GM20431 (cell line): ENCODE results near the gene CPED1.

Experiments
- in situ Hi-C: fragments of 300-500 bp; cut with MseI, MboI; formaldehyde crosslinking; loops from one replicate; pipeline ENCODE4 v1.15.0; 2020; ENCODE audit warnings: low sequenced_read_pairs; ENCODE audit not compliant: unreplicated experiment

CPED1 gene

DNA sequence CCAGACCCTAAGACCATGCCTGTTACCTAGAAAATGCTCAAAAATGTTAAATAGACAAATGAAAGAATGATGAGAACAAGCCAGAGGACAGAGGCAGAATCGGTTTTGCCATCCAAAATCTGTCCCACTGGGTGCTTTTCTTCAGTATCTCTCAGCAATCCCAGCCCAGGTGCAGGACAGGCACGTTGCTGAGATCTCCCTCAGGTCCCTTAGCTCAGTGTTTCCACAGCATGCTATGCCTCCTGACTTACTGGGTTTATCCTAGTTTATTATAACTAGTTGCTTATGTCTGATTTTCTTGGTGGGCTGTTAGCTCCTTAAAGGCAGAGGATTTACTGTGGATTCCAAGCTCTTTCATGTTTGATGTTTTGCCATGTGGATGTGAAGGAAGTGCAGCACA lies 20.3 kb downstream of the CPED1 start:
- in situ Hi-C loops, result no loop called here

DNA sequence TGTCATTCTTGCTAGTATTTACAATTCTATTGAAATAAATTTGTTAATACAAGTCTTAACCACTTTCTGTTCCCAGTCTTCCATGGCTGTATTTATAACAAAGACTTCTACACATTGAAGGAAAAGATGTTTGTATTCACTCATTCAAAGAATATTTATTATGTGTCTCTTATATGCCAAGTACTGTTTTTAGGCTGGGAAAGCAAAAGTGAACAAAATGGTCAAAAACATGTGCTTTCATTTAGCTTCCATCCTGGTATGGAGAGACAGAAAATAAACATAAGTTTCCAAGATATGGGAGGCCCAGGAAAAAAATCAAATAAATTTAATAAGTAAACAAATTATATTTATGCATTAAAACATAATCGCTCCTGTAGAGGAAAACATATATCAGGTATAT lies 22.9 kb downstream of the CPED1 start:
- in situ Hi-C loops, result no loop called here

DNA sequence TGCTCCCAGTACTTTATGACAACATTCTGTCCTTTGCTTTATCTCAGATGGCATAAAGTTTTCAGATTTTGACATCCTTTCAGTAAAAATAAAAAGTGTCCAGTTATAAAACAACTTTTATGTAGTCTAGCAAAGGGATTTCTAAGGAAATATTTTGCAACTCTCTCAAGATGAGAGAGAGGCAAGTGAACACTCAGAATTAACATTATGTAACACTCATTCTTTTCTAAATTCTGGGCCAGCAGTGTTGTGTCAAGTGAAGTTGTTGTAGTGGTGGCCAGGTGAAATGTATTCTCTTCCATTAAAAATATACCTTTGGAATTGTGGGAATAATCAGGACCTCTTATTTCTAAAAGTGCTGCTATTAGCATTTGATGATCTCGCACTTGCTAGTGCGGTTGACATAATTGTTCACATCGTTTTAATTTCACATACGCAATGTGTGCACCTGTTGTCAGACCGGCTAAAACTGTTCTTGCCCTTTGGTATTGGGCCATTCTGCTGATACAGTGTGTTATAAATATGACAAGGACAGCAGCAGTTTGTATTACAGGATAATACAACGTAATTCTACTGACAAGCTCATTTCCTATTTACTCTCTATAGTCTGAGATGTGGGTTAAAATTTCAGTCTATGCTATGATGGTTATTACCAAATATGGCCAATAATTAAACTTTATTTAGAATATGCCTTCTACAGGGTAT lies 23.8 kb downstream of the CPED1 start:
- in situ Hi-C loops, result no loop called here

DNA sequence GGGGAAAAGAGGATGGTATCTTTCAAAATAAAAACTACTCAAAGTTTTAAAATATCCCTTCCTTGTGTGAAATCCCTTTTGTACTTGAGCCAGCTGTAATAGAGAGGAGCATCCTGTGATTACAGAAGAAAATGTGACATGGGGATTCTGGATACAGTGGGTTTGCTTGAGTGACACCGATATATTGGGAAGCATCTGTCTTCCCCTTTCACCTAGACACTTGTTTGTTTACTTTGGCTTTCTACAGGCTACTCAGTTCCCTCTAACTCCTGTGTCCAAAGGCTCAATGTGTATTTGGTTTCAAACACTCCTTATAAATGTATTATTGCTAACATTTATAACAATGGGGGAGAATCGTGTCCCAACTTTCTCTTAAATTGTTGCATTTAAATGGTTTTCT lies 24.4 kb downstream of the CPED1 start:
- in situ Hi-C loops, result no loop called here

DNA sequence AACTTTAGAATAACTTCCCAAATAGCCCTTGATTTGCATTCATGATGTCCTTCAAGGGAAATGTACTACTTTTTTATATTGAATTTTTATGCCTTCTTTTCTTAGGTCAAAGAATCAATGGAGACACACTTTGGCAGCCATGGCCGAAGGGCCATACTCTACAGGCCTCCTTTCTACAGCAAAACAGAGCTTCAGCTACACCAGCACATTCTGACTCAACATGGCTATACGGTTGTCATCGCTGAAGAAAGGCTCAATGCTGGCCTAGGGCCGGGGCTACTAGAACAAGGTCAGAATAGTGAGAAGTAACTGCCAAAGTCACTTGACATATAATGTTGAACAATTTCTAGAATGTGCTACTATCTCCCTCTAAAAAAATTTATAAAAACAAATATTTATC lies 27.0 kb downstream of the CPED1 start:
- in situ Hi-C loops, result no loop called here

DNA sequence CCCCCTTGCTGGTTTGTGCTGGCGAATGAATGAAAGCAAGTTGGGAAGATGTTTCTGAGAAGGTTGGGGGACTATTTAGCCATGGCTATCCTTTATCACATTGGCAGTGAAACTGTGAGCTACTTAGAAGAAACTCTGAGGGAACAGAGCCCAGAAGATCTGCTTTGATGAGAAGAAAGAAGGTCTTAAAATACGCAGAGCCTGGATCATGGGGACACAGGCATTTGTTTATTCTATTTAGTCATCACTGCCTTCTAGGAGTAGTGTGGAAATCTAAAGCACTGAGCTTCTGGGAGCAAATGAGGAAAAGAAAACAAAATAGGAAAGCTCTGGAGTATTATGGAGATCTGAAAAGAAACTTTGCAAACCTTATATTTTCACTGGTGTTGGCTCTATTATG lies 28.5 kb downstream of the CPED1 start:
- in situ Hi-C loops, result no loop called here

DNA sequence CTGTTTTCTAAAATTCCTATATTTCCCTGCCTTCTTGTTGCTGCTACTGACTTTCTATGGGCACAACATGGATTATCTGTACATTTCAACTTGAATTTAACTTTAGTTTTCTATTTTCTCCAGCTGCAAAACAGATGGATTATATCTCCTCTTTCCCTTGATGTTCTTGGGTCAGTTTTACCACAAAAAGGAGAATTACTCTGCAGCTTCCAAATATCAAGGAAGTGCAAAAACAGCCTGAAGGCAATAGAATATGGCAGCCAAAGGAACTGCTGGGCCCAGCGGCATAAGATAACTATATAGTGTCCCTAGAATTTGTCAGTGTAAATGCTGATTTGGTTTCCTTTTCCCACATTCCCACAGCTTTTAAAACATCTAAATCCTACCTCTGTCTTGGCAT lies 29.1 kb downstream of the CPED1 start:
- in situ Hi-C loops, result no loop called here

DNA sequence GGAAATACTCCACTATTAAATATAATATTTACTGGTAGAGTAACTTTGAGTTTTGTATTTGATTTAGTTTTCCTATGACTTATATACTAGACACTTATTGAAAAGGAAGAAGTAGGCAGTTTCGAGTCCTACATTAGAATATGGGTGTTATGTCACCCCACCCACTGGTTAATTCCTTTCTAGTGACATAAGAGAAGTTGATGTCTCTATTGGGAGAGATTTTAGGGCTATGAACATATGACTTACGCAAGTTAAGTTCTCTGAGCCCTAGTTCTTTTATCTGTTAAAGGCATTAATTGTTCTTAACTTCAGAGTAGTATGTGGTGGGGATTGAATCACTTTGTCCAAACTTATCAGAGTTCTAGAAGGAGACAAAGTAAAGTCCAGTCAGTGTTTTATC lies 30.5 kb downstream of the CPED1 start:
- in situ Hi-C loops, result no loop called here

DNA sequence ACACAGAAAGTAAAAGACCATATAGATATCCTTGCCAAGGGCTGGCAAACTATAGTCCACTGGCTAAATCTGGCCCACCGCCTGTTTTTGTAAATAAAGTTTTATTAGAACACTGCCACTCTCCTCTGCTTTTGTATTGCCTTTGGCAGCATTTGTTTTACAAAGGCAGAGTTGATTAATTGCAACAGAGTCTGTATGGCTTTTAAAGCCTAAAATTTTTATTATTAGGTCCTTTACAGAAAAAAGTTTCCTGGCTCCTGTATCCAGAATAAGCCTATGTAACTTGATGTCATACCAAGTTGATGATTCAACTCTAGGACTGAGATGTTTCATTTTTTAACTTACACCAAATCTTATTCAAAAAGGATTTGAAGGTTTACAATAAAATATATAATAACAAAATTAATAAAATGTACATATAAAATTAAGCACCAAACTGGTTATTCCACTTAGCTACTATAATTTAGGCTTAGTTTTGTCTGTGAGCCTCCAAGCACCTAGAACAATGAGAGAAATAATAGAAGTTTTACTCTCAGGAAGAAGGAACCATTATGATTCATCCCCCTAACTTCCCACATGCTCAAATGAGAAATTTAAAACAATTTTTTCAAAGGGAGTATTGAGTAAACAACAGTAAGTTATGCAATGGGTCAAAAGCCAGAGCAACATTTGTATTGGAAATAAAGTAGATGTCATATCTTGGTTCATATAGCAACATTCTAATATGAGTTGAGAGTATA lies 31.9 kb downstream of the CPED1 start:
- in situ Hi-C loops, result no loop called here

DNA sequence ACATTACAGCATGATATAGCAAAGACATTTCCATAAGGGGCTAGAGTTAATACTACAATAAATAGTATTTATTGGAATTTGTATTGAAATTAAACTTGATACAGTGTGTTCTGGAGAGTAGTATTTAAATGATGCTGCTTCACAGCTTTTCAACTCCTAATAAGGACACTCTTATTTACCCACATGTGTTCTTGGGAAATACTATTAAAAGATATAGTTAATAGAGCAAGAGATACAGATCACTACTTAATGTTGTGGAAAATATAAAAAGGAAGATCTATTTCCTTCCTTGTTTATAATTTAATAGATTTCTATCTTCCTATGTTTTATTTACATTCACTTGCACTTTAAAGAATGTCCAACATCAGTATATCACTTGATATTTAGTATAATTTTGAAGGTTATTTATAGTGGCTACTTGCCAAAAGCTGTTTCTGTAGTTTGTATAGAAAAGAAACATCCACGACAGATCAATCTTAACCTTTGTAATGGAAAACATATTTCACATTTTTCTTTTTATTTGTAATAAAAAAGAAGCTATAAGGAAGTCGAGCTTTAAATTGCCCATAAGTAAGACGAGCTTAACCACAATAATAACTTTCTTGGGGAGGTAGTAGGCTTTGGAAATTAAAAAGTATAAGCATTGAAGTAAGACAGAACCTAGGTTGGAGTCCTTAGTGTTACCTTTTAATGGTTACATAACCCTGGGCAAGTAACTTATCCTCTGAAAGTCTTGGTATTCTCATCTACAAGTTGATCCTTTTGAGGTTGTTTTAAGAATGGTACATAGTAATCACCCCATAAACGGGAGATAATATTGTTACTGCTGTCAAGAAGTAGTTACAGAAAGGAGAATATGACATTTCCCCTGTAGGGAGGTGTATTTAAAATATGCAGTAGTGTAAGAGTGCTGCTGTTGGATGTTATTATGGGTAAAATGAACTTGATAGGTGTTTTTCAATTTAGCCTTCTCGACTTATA lies 32.8 kb downstream of the CPED1 start:
- in situ Hi-C loops, result no loop called here

DNA sequence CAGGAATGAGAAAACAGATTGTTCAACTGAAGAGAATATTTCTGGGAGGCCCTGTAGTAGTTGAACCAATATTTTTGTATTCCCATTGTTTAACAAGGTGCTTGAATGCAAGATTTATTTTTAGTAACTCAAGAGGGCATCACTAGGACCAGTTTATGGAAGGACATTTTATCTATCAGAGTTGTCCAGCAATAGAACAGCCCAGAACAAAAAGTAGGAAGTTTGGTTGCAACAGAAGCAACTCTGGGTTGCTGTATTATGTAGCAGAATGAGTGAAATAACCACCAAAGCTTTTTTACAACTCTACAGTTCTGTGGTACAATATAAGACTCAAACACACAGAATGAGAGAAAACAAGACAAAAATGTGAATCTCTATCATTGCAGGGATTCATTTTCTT lies 34.7 kb downstream of the CPED1 start:
- in situ Hi-C loops, result no loop called here

DNA sequence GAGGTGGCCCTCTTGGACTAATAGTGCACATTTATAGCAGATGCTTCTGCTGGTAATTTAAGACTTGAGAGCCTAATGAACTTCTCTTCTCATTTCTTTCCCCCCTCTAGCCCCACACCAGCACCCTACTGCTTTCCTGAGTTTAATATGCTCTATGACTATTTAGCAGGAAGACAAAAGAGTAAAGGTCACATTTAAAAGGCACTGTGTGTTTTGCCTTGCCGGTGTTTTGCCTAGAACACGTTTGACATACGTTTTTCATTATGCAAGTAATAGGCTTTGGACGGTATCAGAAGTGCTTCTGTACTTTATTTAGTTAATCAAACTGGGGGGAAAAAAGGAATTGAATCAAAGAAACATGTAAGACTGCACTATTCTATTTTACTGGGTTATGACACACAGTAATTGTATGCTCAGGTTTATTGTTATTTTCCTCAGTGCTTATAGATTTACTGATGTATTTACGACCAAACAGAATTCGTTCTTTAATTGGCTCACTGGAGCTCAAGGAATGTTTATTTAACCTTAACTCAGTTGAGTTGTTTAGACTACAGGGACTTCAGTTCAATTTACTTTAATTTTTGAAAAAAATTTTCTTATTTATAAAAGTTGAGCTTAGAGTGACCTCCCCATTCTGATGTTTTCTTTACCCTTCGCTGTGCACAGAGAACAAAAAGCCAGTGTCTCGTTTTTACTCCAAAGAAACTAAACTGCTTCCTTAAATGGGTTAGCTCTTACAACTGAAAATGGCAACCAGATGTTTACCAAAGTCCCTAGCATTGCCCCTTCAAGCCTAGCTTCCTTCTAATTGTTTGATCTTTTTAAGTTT lies 35.4 kb downstream of the CPED1 start:
- in situ Hi-C loops, result no loop called here

DNA sequence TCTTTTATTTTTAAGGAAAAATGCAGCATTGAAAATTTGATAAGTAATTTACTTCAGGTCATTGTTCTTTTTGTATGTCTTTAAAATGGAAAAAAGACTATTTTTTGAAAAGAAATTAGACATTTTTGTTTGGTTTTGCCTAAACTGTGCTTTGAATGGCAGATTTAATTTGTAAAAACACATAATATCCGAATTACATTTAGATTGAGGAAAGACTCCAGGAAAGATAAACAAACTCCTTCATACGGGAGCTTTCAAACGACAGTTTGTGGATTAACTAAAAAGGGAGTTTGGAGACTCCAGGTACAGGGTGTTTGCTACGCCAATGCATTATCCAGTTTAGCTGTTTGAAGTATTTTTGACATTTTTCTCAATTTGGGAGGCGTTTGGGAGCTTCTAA lies 36.1 kb downstream of the CPED1 start:
- in situ Hi-C loops, result no loop called here

DNA sequence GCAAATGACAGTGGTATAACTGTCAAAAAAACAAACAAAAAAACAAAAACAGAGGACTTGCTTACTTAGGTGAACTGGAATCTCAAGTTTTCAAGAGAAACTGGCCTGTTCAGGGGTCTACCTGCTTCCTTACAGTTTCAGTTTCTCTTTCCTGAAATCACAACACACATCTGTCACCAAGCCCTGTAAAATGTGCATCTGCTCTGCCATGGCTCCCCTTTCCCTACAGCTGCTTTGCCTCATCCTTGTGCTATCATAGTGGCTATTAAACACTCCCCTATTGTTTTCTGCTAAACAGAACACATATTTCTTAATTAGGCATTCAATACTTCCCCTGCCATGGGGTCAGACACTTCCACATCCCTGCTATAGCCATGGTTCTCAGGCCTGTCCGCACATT lies 37.6 kb downstream of the CPED1 start:
- in situ Hi-C loops, result no loop called here

DNA sequence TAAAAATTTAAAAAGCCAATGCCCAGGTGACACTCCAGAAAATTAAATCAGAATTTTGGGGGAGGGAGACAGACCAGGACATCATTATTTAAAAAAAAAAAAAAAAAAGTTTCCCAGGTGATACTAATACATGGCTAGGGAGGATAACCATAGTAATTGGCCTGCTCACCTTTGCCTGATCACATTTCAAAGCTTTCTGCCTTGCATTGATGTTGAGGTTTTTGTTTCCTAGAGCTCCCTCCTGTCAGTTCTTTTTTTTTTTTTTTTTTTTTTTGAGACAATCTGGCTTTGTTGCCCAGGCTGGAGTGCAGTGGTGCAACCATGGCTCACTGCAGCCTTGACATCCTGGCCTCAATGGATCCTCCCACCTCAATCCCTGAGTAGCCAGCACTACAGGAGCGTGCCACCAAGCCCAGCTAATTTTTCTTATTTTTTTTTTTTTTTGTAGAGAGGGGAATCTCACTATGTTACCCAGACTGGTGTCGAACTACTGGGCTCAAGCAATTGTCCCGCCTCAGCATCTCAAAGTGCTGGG lies 38.1 kb downstream of the CPED1 start:
- in situ Hi-C loops, result no loop called here

DNA sequence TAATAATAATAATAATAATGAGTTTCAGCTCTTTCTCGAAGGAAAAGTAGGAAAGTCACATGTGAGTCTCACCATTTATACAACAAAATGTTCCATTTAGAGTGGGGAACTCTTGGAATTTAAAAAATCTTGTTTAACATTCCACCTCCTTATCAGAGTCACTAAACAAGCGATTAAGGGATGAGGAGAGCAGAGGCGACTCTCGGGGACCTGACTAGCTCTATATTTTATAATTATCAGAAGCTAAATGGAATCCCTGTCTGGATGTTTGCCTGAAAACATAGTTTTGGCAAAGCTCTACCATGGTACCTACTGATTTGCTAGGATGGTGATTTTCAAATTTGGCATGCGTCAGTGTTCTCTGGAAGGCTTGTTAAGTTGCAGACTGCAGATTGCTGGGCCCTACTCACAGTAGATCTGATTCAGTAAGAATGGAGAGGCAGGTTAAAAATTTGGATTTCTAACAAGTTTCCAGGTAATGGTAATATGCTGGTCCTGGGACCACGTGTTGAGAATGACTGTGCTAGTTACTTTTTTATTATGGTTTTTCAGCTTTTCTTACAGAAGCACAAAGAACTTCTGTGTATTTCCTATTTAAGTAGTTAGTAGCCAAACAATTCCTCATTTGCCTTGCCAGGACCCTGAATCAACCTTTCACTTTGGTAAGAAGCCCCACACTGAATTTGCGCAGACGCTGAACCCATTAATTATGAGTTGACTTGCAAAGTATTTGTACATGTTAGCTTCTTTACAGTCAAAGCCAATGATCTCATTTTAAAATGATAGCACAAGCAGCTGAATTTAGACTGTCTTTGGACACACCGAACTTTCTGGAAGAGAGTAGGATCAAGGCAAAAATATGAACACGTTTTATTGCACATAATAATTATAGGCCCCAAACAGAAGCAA lies 39.5 kb downstream of the CPED1 start:
- in situ Hi-C loops, result no loop called here

DNA sequence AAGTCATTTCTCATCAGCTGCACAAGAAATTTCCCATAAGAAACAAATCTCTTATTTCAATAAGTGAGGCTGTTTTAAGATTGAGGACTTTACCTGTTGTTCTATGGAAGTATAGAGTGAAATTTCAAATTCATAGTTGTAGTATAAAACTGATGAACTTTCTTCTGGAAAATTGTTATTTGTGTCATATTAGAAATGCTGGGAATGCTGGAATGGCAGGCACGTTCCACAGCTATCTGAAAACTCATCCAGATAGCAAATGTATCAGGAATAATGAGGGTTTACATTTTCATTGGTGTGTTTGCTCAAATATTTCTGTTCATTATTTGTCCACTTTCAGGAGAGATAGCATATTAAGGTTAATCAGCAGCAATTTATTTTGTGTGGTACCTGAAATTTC lies 40.8 kb downstream of the CPED1 start:
- in situ Hi-C loops, result no loop called here

DNA sequence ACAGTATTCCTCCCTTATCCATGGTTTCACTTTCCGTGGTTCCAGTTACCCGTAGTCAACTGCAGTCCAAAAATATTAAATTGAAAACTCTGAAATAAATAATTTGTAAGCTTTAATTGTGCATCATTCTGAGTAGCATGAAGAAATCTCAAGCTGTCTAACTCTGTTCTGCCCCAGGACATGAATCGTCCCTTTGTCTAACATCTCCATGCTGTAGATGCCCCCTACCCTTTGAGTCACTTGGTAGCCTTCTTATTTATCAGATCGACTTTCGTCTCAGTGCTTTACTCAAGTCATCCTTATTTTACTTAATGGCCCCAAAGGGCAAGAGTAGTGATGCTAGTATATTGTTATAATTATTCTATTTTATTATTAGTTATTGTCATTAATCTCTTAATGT lies 41.8 kb downstream of the CPED1 start:
- in situ Hi-C loops, result no loop called here
